ENCODE measurements around the gene SLC7A5.

Gene SLC7A5

DNA sequence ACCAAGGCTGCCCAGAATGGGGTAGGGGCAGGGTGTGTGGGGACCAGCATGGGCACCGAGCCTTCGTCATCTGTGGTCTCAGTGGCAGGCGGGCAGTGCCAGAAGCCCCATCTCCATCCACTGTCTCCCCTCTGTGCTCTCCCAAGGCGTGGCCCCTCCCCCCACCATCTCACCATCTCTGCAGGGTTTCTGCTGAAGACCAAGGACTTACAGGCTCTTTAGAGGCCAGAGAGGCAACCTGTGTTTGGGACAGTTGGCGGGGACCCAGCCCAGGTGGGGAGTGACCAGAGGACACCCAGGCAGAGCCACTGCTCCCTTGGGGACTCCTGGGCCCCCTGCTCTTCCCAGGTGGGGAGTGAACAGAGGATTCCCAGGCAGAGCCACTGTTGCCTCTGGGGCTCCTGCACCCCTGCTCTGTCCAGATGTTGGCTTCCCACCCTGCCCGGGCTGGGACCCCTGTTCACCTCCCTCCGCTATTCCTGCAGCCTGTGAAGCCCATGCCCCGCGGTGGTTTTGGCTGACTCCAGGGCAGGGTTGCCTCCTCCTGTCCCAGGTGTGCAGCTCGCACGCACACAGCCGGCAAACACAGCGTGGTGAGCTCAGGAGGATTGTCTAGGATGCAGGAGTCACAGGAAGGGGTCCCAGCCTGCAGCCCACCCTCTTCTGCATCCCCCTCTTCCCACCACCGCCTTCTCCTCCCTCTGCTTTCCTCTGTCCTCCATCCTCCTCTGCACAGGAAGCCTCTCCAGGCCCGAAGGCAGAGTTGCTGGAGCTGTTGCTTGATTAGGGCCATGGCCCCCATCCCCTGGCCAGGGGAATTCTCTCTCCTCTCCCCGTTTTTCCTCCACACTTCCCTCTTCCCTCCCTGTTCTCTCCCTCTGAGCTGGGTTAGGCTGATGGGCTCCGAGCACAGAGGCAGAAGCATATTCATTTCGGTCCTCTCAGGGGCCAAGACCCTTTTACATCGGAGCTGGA is 45.0 kb downstream of the SLC7A5 start:
- Histone ChIP-seq H3K36me3 (ENCODE audit: control insufficient read depth, insufficient read depth, low read length) (no peaks in the 10 kb centered on the region), H3K4me3 (replicated peaks; ENCODE audit: low read depth, low read length) (no peak overlapping the region), H3K27me3 (replicated peaks; ENCODE audit: control insufficient read depth, insufficient read depth, low read length) (no peaks in the 10 kb centered on the region)
- TF ChIP-seq, protein P1, sequence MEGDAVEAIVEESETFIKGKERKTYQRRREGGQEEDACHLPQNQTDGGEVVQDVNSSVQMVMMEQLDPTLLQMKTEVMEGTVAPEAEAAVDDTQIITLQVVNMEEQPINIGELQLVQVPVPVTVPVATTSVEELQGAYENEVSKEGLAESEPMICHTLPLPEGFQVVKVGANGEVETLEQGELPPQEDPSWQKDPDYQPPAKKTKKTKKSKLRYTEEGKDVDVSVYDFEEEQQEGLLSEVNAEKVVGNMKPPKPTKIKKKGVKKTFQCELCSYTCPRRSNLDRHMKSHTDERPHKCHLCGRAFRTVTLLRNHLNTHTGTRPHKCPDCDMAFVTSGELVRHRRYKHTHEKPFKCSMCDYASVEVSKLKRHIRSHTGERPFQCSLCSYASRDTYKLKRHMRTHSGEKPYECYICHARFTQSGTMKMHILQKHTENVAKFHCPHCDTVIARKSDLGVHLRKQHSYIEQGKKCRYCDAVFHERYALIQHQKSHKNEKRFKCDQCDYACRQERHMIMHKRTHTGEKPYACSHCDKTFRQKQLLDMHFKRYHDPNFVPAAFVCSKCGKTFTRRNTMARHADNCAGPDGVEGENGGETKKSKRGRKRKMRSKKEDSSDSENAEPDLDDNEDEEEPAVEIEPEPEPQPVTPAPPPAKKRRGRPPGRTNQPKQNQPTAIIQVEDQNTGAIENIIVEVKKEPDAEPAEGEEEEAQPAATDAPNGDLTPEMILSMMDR (IDR thresholded peaks at IDR 0.05; ENCODE audit: insufficient read depth, low read length, poor library complexity, severe bottlenecking), result no peak
- no peak for DNase-seq (ENCODE audit: extremely low read depth, insufficient read length)

DNA sequence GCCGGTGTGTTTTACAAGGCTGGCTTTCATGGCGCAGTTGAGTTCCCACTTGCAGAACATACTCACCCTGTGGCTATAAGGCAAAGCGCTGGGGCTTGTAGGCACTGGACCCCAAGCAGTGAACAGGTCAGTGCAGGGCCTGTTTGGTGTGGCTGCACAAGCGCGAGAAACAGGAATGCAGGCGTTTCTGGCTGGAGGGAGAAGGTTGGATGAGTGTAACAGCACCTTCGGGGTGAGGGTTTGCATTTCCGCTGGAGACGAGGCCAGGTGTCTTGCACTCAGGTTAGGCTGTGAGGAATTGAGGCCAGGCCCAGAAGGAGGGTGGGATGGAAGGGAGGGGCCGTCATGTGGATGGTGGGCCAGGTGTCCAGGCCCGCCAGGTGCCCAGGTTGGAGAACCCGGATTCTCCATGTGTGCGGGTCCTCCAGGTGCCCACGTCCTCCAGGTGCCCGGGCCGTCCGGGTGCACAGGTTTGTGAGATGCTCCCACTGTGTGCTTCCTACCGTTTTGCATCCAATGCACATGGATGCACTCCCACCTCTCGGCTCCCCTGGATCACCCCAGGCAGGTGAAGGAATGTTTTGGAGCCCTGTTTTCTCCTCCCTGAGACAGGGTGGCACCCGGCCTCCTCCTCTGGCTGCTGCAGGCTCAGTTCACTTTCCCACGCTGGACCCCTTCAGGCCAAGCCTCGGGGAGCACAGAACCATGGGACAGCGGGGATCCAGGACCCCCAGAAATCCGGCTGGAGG is 46.0 kb downstream of the SLC7A5 start:
- DNase-seq (ENCODE audit: extremely low read depth, insufficient read length), result no peak
- TF ChIP-seq, protein P1 (IDR thresholded peaks at IDR 0.05; ENCODE audit: insufficient read depth, low read length, poor library complexity, severe bottlenecking), result no peak
- H3K36me3 ChIP-seq (ENCODE audit: control insufficient read depth, insufficient read depth, low read length), result no peaks in the 10 kb centered on the region
- H3K4me3 ChIP-seq (replicated peaks; ENCODE audit: low read depth, low read length), result no peak overlapping the region
- no peaks in the 10 kb centered on the region for H3K27me3 ChIP-seq (replicated peaks; ENCODE audit: control insufficient read depth, insufficient read depth, low read length)

DNA sequence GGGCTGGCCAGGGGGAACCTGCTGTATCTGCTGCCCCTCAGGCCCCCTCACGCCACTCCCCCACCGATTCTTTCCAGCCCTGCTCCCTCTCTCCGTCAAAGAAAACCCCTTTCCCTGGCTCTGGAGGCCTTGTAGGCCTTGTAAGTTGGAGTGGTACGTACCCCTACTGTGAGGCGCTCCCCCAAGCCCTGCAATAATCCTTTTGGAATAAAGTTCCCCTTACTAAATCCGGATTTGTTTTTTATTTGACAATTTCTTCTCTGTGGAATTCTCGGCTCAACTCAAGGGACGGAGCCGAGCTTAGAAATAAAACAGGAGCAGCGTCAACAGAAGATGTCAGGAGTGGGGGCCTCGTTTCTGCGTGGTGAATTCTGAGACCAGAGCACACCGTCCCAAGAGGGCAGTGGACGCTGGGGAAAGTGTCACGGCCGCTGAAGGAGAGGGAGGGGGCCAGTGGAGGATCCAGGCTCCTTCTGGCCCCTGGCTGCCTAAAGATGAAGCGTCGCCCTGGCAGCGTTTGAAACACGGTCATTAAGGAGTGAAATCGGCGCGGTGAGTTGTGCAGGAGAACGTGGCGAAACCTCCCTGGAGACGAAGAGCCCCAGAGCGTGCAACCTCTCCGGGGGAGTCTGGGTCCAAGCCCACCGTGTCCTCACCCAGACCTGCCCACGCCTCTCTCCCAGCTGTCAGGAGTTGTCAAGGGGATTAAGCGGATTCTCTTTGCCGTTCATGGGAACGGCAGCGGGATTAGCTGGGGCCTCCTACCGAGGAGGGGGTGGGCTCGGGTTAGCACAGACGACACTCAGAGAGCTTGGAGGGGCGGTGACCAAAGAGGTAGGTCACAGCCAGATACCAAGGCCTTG is 47.0 kb downstream of the SLC7A5 start:
- Histone ChIP-seq H3K27me3 (replicated peaks; ENCODE audit: control insufficient read depth, insufficient read depth, low read length) (no peaks in the 10 kb centered on the region), H3K4me3 (replicated peaks; ENCODE audit: low read depth, low read length) (no peak overlapping the region), H3K36me3 (ENCODE audit: control insufficient read depth, insufficient read depth, low read length) (no peaks in the 10 kb centered on the region)
- TF ChIP-seq, protein P1 (IDR thresholded peaks at IDR 0.05; ENCODE audit: insufficient read depth, low read length, poor library complexity, severe bottlenecking), result no peak
- no peak for DNase-seq (ENCODE audit: extremely low read depth, insufficient read length)

DNA sequence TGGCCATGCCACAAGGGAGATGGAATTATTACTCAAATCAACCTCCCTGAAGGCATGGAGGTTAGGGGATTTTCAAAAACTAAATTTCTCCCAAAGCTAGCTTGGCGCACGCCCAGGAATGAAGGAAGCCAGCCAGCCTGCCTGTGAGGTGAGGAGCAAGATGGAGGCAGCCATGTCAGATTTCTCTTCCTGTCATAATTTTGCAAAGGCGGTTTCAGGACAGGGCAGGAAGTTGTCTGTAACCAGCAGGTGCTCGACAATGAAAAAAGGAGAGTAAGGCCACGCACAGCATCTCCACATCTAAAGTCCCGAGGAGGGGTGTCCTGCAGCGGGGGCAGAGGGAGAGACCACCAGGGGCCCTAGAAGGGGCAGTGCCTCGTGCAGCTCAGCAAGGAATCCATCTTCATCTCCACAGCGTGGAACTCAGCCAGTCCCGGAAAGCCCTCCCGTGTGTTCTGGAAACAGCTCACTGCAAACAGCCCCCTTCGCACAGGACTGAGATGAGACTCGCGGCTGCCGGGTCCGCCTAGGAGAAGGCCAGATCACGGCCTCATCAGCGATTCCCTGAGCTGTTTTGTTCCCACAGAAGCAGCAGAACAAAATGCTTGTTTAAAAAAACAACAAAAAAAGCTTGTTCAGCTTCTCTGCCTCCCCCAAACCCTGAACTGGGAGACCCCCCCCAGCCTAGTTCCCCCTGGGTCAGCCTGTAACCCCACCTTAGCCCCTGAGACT is 47.8 kb downstream of the SLC7A5 start:
- Histone ChIP-seq H3K4me3 (replicated peaks; ENCODE audit: low read depth, low read length) (no peak overlapping the region), H3K27me3 (replicated peaks; ENCODE audit: control insufficient read depth, insufficient read depth, low read length) (no peaks in the 10 kb centered on the region), H3K36me3 (ENCODE audit: control insufficient read depth, insufficient read depth, low read length) (no peaks in the 10 kb centered on the region)
- TF ChIP-seq, protein P1 (IDR thresholded peaks at IDR 0.05; ENCODE audit: insufficient read depth, low read length, poor library complexity, severe bottlenecking), result no peak
- DNase-seq (ENCODE audit: extremely low read depth, insufficient read length), result no peak

DNA sequence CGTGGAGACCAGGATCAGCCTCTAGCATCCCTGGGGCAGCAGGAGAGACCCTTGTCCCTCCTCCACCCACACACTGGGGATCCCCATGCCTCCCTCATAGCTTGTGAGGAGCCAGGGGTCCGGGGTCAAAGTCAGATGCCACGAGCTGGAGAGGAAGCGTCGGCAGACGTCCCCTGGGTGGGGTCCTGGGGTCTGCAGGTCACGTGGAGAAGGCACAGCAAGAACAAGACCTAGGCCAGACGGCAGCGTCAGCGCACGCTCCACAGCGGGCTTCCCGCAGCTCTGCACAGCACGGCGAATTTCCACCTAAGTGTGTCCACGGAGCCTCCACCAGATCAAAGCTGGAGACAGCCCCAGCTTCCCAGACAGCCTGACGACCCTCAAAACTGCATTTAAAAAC is 49.3 kb downstream of the SLC7A5 start:
- Histone ChIP-seq H3K4me3 (replicated peaks; ENCODE audit: low read depth, low read length) (no peak overlapping the region), H3K27me3 (replicated peaks; ENCODE audit: control insufficient read depth, insufficient read depth, low read length) (no peaks in the 10 kb centered on the region), H3K36me3 (ENCODE audit: control insufficient read depth, insufficient read depth, low read length) (no peaks in the 10 kb centered on the region)
- DNase-seq (ENCODE audit: extremely low read depth, insufficient read length), result no peak
- TF ChIP-seq, protein P1 (IDR thresholded peaks at IDR 0.05; ENCODE audit: insufficient read depth, low read length, poor library complexity, severe bottlenecking), result no peak
